ENCODE results near the gene FA2H.

The FA2H gene

GRCh38 chr16:74770831-74771526 is 3.6 kb downstream of the FA2H start:
- H2BK12ac ChIP-seq (ENCODE audit: low read length), result no peak overlapping the region
- H3K4me3 ChIP-seq (ENCODE audit: low read depth, low read length), result no peak overlapping the region
- no peak overlapping the region for H3K23ac ChIP-seq (ENCODE audit: low read length)
- peaks cover 2% of the 10 kb centered on the region for H3K9me3 ChIP-seq (ENCODE audit: insufficient read depth, low read depth, low read length)
- H3K14ac ChIP-seq (ENCODE audit: low read length), result no peak overlapping the region
- no peak overlapping the region for H2BK120ac ChIP-seq (ENCODE audit: insufficient read depth, low read length, poor library complexity)
- H4K12ac ChIP-seq (ENCODE audit: low read depth, low read length), result no peak overlapping the region
- H2AK5ac ChIP-seq (ENCODE audit: low read length), result no peak overlapping the region
- no peaks in the 10 kb centered on the region for H3K79me2 ChIP-seq (ENCODE audit: control insufficient read depth, insufficient read depth, low read length, poor library complexity)
- no peaks in the 10 kb centered on the region for H3K36me3 ChIP-seq (ENCODE audit: control insufficient read depth in 1 of 2, insufficient read depth in 2 of 2, low read length in 2 of 2)
- no peak overlapping the region for H4K91ac ChIP-seq (ENCODE audit: low read depth, low read length)
- no CpG with 5 or more reads among the region's 13 CpGs for WGBS (ENCODE audit: extremely low coverage, insufficient coverage, insufficient read length)
- H3K27ac ChIP-seq (ENCODE audit: low read depth, low read length), result no peak overlapping the region
- no peaks in the 10 kb centered on the region for H3K79me1 ChIP-seq (ENCODE audit: low read length)
- no peak overlapping the region for H3K18ac ChIP-seq (ENCODE audit: low read length)
- H3K4me2 ChIP-seq (ENCODE audit: low read length), result no peak overlapping the region
- no peak overlapping the region for H3K9ac ChIP-seq (ENCODE audit: low read length)
- H3K4me1 ChIP-seq (ENCODE audit: control insufficient read depth in 1 of 2, insufficient read depth in 2 of 2, low read length in 2 of 2), result peaks cover 3 to 9% of the 10 kb centered on the region in 2 experiments
- peak; percentile 20 to 59 for DNase-seq
- no peak overlapping the region for H4K8ac ChIP-seq (ENCODE audit: low read depth, low read length)
- no peak overlapping the region for H2BK5ac ChIP-seq (ENCODE audit: low read depth, low read length, poor library complexity)
- H2AFZ ChIP-seq (ENCODE audit: insufficient read depth, low read length, poor library complexity), result no peak overlapping the region
- H3K27me3 ChIP-seq (ENCODE audit: insufficient read depth, low read length), result peaks cover 5% of the 10 kb centered on the region
- no peak overlapping the region for H3K4ac ChIP-seq (ENCODE audit: low read depth, low read length)

GRCh38 chr16:74769586-74770190 is 4.9 kb downstream of the FA2H start:
- WGBS (ENCODE audit: extremely low coverage, insufficient coverage, insufficient read length), result no CpG with 5 or more reads among the region's 10 CpGs
- no peak overlapping the region for H2BK120ac ChIP-seq (ENCODE audit: insufficient read depth, low read length, poor library complexity)
- no peak overlapping the region for H3K18ac ChIP-seq (ENCODE audit: low read length)
- peaks cover 3 to 6% of the 10 kb centered on the region in 2 experiments for H3K4me1 ChIP-seq (ENCODE audit: control insufficient read depth in 1 of 2, insufficient read depth in 2 of 2, low read length in 2 of 2)
- H3K79me2 ChIP-seq (ENCODE audit: control insufficient read depth, insufficient read depth, low read length, poor library complexity), result no peaks in the 10 kb centered on the region
- H3K4me3 ChIP-seq (ENCODE audit: low read depth, low read length), result no peak overlapping the region
- H3K79me1 ChIP-seq (ENCODE audit: low read length), result no peaks in the 10 kb centered on the region
- no peak overlapping the region for H3K4me2 ChIP-seq (ENCODE audit: low read length)
- H3K36me3 ChIP-seq (ENCODE audit: control insufficient read depth in 1 of 2, insufficient read depth in 2 of 2, low read length in 2 of 2), result no peaks in the 10 kb centered on the region
- no peak overlapping the region for H4K12ac ChIP-seq (ENCODE audit: low read depth, low read length)
- no peak overlapping the region for H3K27ac ChIP-seq (ENCODE audit: low read depth, low read length)
- no peak overlapping the region for H3K4ac ChIP-seq (ENCODE audit: low read depth, low read length)
- no peak overlapping the region for H3K23ac ChIP-seq (ENCODE audit: low read length)
- no peak overlapping the region for H4K8ac ChIP-seq (ENCODE audit: low read depth, low read length)
- H3K14ac ChIP-seq (ENCODE audit: low read length), result no peak overlapping the region
- no peak overlapping the region for H2BK5ac ChIP-seq (ENCODE audit: low read depth, low read length, poor library complexity)
- no peak overlapping the region for H2AK5ac ChIP-seq (ENCODE audit: low read length)
- H3K9ac ChIP-seq (ENCODE audit: low read length), result no peak overlapping the region
- no peak for DNase-seq
- H4K91ac ChIP-seq (ENCODE audit: low read depth, low read length), result no peak overlapping the region
- no peak overlapping the region for H2BK12ac ChIP-seq (ENCODE audit: low read length)
- no peak overlapping the region for H2AFZ ChIP-seq (ENCODE audit: insufficient read depth, low read length, poor library complexity)
- peaks cover 5% of the 10 kb centered on the region for H3K27me3 ChIP-seq (ENCODE audit: insufficient read depth, low read length)
- peaks cover 2% of the 10 kb centered on the region for H3K9me3 ChIP-seq (ENCODE audit: insufficient read depth, low read depth, low read length)

GRCh38 chr16:74768239-74768638 is 6.4 kb downstream of the FA2H start:
- Histone ChIP-seq H3K9me3 (ENCODE audit: insufficient read depth, low read depth, low read length) (peaks cover 2% of the 10 kb centered on the region), H3K27ac (ENCODE audit: low read depth, low read length) (no peak overlapping the region), H3K27me3 (ENCODE audit: insufficient read depth, low read length) (no peaks in the 10 kb centered on the region), H3K79me1 (ENCODE audit: low read length) (no peaks in the 10 kb centered on the region), H4K91ac (ENCODE audit: low read depth, low read length) (no peak overlapping the region), H4K12ac (ENCODE audit: low read depth, low read length) (no peak overlapping the region), H3K4ac (ENCODE audit: low read depth, low read length) (no peak overlapping the region), H2AK5ac (ENCODE audit: low read length) (no peak overlapping the region), H3K9ac (ENCODE audit: low read length) (no peak overlapping the region), H2BK5ac (ENCODE audit: low read depth, low read length, poor library complexity) (no peak overlapping the region), H3K14ac (ENCODE audit: low read length) (no peak overlapping the region), H3K23ac (ENCODE audit: low read length) (no peak overlapping the region), H2AFZ (ENCODE audit: insufficient read depth, low read length, poor library complexity) (no peak overlapping the region), H3K4me3 (ENCODE audit: low read depth, low read length) (no peak overlapping the region), H4K8ac (ENCODE audit: low read depth, low read length) (no peak overlapping the region), H3K36me3 (ENCODE audit: control insufficient read depth in 1 of 2, insufficient read depth in 2 of 2, low read length in 2 of 2) (no peaks in the 10 kb centered on the region), H3K79me2 (ENCODE audit: control insufficient read depth, insufficient read depth, low read length, poor library complexity) (no peaks in the 10 kb centered on the region), H3K18ac (ENCODE audit: low read length) (no peak overlapping the region), H2BK12ac (ENCODE audit: low read length) (no peak overlapping the region), H2BK120ac (ENCODE audit: insufficient read depth, low read length, poor library complexity) (no peak overlapping the region), H3K4me1 (ENCODE audit: control insufficient read depth in 1 of 2, insufficient read depth in 2 of 2, low read length in 2 of 2) (no peaks in the 10 kb centered on the region), H3K4me2 (ENCODE audit: low read length) (no peak overlapping the region)
- DNase-seq, result no peak
- no CpG with 5 or more reads among the region's 6 CpGs for WGBS (ENCODE audit: extremely low coverage, insufficient coverage, insufficient read length)

GRCh38 chr16:74767749-74768148 is 6.9 kb downstream of the FA2H start:
- Histone ChIP-seq H2BK120ac (ENCODE audit: insufficient read depth, low read length, poor library complexity) (no peak overlapping the region), H3K23ac (ENCODE audit: low read length) (no peak overlapping the region), H2BK12ac (ENCODE audit: low read length) (no peak overlapping the region), H4K12ac (ENCODE audit: low read depth, low read length) (no peak overlapping the region), H3K4me3 (ENCODE audit: low read depth, low read length) (no peak overlapping the region), H3K4me1 (ENCODE audit: control insufficient read depth in 1 of 2, insufficient read depth in 2 of 2, low read length in 2 of 2) (no peaks in the 10 kb centered on the region), H2BK5ac (ENCODE audit: low read depth, low read length, poor library complexity) (no peak overlapping the region), H3K4ac (ENCODE audit: low read depth, low read length) (no peak overlapping the region), H4K8ac (ENCODE audit: low read depth, low read length) (no peak overlapping the region), H3K4me2 (ENCODE audit: low read length) (no peak overlapping the region), H3K27ac (ENCODE audit: low read depth, low read length) (no peak overlapping the region), H2AK5ac (ENCODE audit: low read length) (no peak overlapping the region), H3K27me3 (ENCODE audit: insufficient read depth, low read length) (no peaks in the 10 kb centered on the region), H3K14ac (ENCODE audit: low read length) (no peak overlapping the region), H3K9ac (ENCODE audit: low read length) (no peak overlapping the region), H3K36me3 (ENCODE audit: control insufficient read depth in 1 of 2, insufficient read depth in 2 of 2, low read length in 2 of 2) (no peaks in the 10 kb centered on the region), H4K91ac (ENCODE audit: low read depth, low read length) (no peak overlapping the region), H3K79me2 (ENCODE audit: control insufficient read depth, insufficient read depth, low read length, poor library complexity) (no peaks in the 10 kb centered on the region), H3K9me3 (ENCODE audit: insufficient read depth, low read depth, low read length) (peaks cover 2% of the 10 kb centered on the region), H2AFZ (ENCODE audit: insufficient read depth, low read length, poor library complexity) (no peak overlapping the region), H3K18ac (ENCODE audit: low read length) (no peak overlapping the region), H3K79me1 (ENCODE audit: low read length) (no peaks in the 10 kb centered on the region)
- no peak for DNase-seq
- no CpG with 5 or more reads among the region's 7 CpGs for WGBS (ENCODE audit: extremely low coverage, insufficient coverage, insufficient read length)
